Heart left ventricle (tissue), 13 donors: ENCODE measurements around the gene SLX4.

Source experiments
- POLR2A ChIP-seq, 2 donors: fragments of 450-650 bp; IDR thresholded peaks; one replicate each; pipeline ENCODE4 v1.6.1; 2017; ENCODE audit warnings: antibody characterized with exemption in 2 of 2, mild to moderate bottlenecking in 2 of 2, moderate library complexity in 2 of 2
- TF ChIP-seq, protein P1 (sequence below), 12 donors: fragments of 200-600 bp; sonication (generic) in 4 of 12; IDR thresholded peaks; one replicate each; pipeline versions ENCODE4 v1.5.0 to v1.8.0; 2018 to 2022; ENCODE audit warnings: antibody characterized with exemption in 12 of 12, mild to moderate bottlenecking in 5 of 12
- donor health status: ischemic (EF 13 %, LVEDD 7.1; RV severe dilation, severe dysfunction).
- donor health status: DM: no; HTN: yes; CAD: no.
- donor health status: DM: no; HTN: no; CAD: no.
- donor health status: ischemic (EF 25% LVEDD 6.9; RV normal size, moderate dysfunction).
- donor health status: ischemic (EF 25% LVEDD 5.7; RV mildly dilated, moderate dysfunction).
- donor health status: ischemic (EF 35%, LVEDD 5.7; RV mildly dilated, moderate dysfunction).
- donor health status: nonischemic (EF 11% LVEDD 7.7; RV severe dilation, severe dysfunction).
- donor health status: DM: yes; HTN: yes; CAD: no.
- donor health status: PGD.
- donor health status: ischemic (EF 29% LVEDD 5.4; RV normal size, mild dysfunction).
- donor health status: nonischemic (EF 23%, LVEDD 6.1; RV moderate dilation, normal function).

DNA sequence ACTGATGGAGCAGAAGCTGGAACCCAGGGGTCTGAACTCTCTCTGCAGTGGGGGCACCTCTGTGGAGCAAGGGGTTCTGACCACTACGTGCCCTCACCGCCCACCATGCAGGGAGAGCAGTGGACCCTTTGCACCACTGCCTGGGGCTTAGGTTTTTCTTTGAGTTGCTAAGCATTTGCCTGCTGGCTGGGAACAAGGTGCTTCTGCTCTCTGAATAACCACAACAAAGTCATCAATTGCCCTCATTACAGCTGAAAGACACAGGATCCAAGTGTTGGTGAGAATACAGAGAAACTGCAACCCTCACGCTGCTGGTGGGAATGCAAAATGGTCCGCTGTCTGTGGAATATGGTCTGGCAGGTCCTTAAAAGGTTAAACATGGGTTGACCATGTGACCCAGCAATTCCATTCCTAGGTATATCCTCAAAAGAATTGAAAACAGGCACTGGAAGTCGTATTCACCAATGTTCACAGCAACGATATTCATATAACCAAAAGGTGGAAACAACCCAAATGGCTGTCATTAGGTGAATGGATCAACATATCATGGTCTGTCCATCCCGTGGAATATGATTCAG lies 57.0 kb downstream of the SLX4 start:
- TF ChIP-seq, protein P1, sequence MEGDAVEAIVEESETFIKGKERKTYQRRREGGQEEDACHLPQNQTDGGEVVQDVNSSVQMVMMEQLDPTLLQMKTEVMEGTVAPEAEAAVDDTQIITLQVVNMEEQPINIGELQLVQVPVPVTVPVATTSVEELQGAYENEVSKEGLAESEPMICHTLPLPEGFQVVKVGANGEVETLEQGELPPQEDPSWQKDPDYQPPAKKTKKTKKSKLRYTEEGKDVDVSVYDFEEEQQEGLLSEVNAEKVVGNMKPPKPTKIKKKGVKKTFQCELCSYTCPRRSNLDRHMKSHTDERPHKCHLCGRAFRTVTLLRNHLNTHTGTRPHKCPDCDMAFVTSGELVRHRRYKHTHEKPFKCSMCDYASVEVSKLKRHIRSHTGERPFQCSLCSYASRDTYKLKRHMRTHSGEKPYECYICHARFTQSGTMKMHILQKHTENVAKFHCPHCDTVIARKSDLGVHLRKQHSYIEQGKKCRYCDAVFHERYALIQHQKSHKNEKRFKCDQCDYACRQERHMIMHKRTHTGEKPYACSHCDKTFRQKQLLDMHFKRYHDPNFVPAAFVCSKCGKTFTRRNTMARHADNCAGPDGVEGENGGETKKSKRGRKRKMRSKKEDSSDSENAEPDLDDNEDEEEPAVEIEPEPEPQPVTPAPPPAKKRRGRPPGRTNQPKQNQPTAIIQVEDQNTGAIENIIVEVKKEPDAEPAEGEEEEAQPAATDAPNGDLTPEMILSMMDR (IDR thresholded peaks at IDR 0.05): no peak
- no peak for TF ChIP-seq POLR2A (IDR thresholded peaks at IDR 0.05)
